ENCODE measurements around the gene OS9.

The OS9 gene

GRCh38 chr12:57740656-57741412, 46.9 kb downstream of the OS9 start:
- Mint-ChIP-seq H3K9me3 (no peaks in the 10 kb centered on the region), H3K36me3 (ENCODE audit: low read depth) (peaks cover 28% of the 10 kb centered on the region), H3K27me3 (ENCODE audit: low read depth) (no peaks in the 10 kb centered on the region), H3K27ac (peak overlapping the region; percentile 94), H3K4me1 (ENCODE audit: low read depth) (peaks cover 47% of the 10 kb centered on the region), H3K4me3 (peak overlapping the region; percentile 94)
- DNase-seq (ENCODE audit: low spot score): peak; percentile 72

GRCh38 chr12:57741413-57741789, 47.5 kb downstream of the OS9 start:
- Mint-ChIP-seq H3K4me3 (peak overlapping the region; percentile 94), H3K27ac (peak overlapping the region; percentile 94), H3K4me1 (ENCODE audit: low read depth) (peaks cover 53% of the 10 kb centered on the region), H3K9me3 (no peaks in the 10 kb centered on the region), H3K36me3 (ENCODE audit: low read depth) (peaks cover 31% of the 10 kb centered on the region), H3K27me3 (ENCODE audit: low read depth) (no peaks in the 10 kb centered on the region)
- DNase-seq (ENCODE audit: low spot score): no peak

- DNase-seq (ENCODE audit: low spot score): peak; percentile 74
- Mint-ChIP-seq H3K9me3 (no peaks in the 10 kb centered on the region), H3K36me3 (ENCODE audit: low read depth) (peaks cover 29% of the 10 kb centered on the region), H3K27me3 (ENCODE audit: low read depth) (no peaks in the 10 kb centered on the region), H3K27ac (peak overlapping the region; percentile 94), H3K4me1 (ENCODE audit: low read depth) (peaks cover 53% of the 10 kb centered on the region), H3K4me3 (peak overlapping the region; percentile 94)
Observed at GRCh38 chr12:57741844-57742738, 48.2 kb downstream of the OS9 start.

- H3K4me1 Mint-ChIP-seq (ENCODE audit: low read depth): peaks cover 53% of the 10 kb centered on the region
- H3K27ac Mint-ChIP-seq: peak overlapping the region; percentile 99
- H3K36me3 Mint-ChIP-seq (ENCODE audit: low read depth): peaks cover 39% of the 10 kb centered on the region
- no peaks in the 10 kb centered on the region for H3K27me3 Mint-ChIP-seq (ENCODE audit: low read depth)
- peak overlapping the region; percentile 96 for H3K4me3 Mint-ChIP-seq
- no peaks in the 10 kb centered on the region for H3K9me3 Mint-ChIP-seq
- DNase-seq (ENCODE audit: low spot score): no peak
Observed at GRCh38 chr12:57743769-57744168, 49.8 kb downstream of the OS9 start.

- H3K27ac Mint-ChIP-seq: peak overlapping the region; percentile 99
- peak; percentile 68 for DNase-seq (ENCODE audit: low spot score)
- no peaks in the 10 kb centered on the region for H3K27me3 Mint-ChIP-seq (ENCODE audit: low read depth)
- peaks cover 48% of the 10 kb centered on the region for H3K4me1 Mint-ChIP-seq (ENCODE audit: low read depth)
- H3K36me3 Mint-ChIP-seq (ENCODE audit: low read depth): peaks cover 40% of the 10 kb centered on the region
- H3K4me3 Mint-ChIP-seq: peak overlapping the region; percentile 96
- H3K9me3 Mint-ChIP-seq: no peaks in the 10 kb centered on the region
Observed at GRCh38 chr12:57744194-57744776, 50.4 kb downstream of the OS9 start.

GRCh38 chr12:57744777-57745484, 51.0 kb downstream of the OS9 start, which contains the start of gene TSPAN31:
TSPAN31 (plus strand) TSS chr12:57745039; CDS start chr12:57745155, 116 bp downstream.
- peak within 1 kb of the TSS; percentile 99 for H3K27ac Mint-ChIP-seq
- H3K9me3 Mint-ChIP-seq: no peaks in the 10 kb centered on the region
- DNase-seq (ENCODE audit: low spot score): peak; percentile 93
- no peaks in the 10 kb centered on the region for H3K27me3 Mint-ChIP-seq (ENCODE audit: low read depth)
- peak within 1 kb of the TSS; percentile 96 for H3K4me3 Mint-ChIP-seq
- H3K4me1 Mint-ChIP-seq (ENCODE audit: low read depth): peaks cover 42% of the 10 kb centered on the region
- H3K36me3 Mint-ChIP-seq (ENCODE audit: low read depth): peaks cover 39% of the 10 kb centered on the region

- Mint-ChIP-seq H3K9me3 (no peaks in the 10 kb centered on the region), H3K4me1 (ENCODE audit: low read depth) (peaks cover 46% of the 10 kb centered on the region), H3K27ac (peak overlapping the region; percentile 99)
Observed at GRCh38 chr12:57745485-57745881, 51.6 kb downstream of the OS9 start.

GRCh38 chr12:57746025-57746424, 52.1 kb downstream of the OS9 start:
- H3K9me3 Mint-ChIP-seq: no peaks in the 10 kb centered on the region
- H3K27ac Mint-ChIP-seq: peak overlapping the region; percentile 99
- peaks cover 43% of the 10 kb centered on the region for H3K36me3 Mint-ChIP-seq (ENCODE audit: low read depth)
- H3K27me3 Mint-ChIP-seq (ENCODE audit: low read depth): no peaks in the 10 kb centered on the region
- H3K4me1 Mint-ChIP-seq (ENCODE audit: low read depth): peaks cover 45% of the 10 kb centered on the region
- no peak for DNase-seq (ENCODE audit: low spot score)
- peak overlapping the region; percentile 96 for H3K4me3 Mint-ChIP-seq

More at GRCh38 chr12:57745485-57745881, 51.6 kb downstream of the OS9 start:
- peaks cover 44% of the 10 kb centered on the region for H3K36me3 Mint-ChIP-seq (ENCODE audit: low read depth)
- no peak for DNase-seq (ENCODE audit: low spot score)
- H3K27me3 Mint-ChIP-seq (ENCODE audit: low read depth): no peaks in the 10 kb centered on the region
- H3K4me3 Mint-ChIP-seq: peak overlapping the region; percentile 96

GRCh38 chr12:57749061-57749460, 55.1 kb downstream of the OS9 start:
- Mint-ChIP-seq H3K9me3 (no peaks in the 10 kb centered on the region), H3K27me3 (ENCODE audit: low read depth) (peaks cover 3% of the 10 kb centered on the region), H3K27ac (no peak overlapping the region), H3K36me3 (ENCODE audit: low read depth) (peaks cover 48% of the 10 kb centered on the region), H3K4me3 (no peak overlapping the region), H3K4me1 (ENCODE audit: low read depth) (peaks cover 52% of the 10 kb centered on the region)
- DNase-seq (ENCODE audit: low spot score): no peak

- Mint-ChIP-seq H3K4me1 (ENCODE audit: low read depth) (peaks cover 45% of the 10 kb centered on the region), H3K36me3 (ENCODE audit: low read depth) (peaks cover 45% of the 10 kb centered on the region), H3K27ac (peak overlapping the region; percentile 89), H3K27me3 (ENCODE audit: low read depth) (peaks cover 3% of the 10 kb centered on the region), H3K4me3 (peak overlapping the region; percentile 96), H3K9me3 (no peaks in the 10 kb centered on the region)
- DNase-seq (ENCODE audit: low spot score): no peak
Observed at GRCh38 chr12:57750561-57751431, 56.9 kb downstream of the OS9 start.

- Mint-ChIP-seq H3K27ac (peak overlapping the region; percentile 89), H3K4me3 (peak overlapping the region; percentile 96), H3K4me1 (ENCODE audit: low read depth) (peaks cover 43% of the 10 kb centered on the region), H3K27me3 (ENCODE audit: low read depth) (peaks cover 3% of the 10 kb centered on the region), H3K9me3 (no peaks in the 10 kb centered on the region), H3K36me3 (ENCODE audit: low read depth) (peaks cover 41% of the 10 kb centered on the region)
- no peak for DNase-seq (ENCODE audit: low spot score)
Observed at GRCh38 chr12:57751432-57751787, 57.5 kb downstream of the OS9 start.

- Mint-ChIP-seq H3K4me3 (peak within 1 kb of the TSS; percentile 96), H3K27ac (peak within 1 kb of the TSS; percentile 89)
Observed at GRCh38 chr12:57751788-57752667, 58.1 kb downstream of the OS9 start, which contains the start of gene CDK4. CDK4 (minus strand) TSS chr12:57752310; CDS start chr12:57751717, 593 bp downstream.

More at GRCh38 chr12:57751788-57752667, 58.1 kb downstream of the OS9 start, which contains the start of gene CDK4:
- DNase-seq (ENCODE audit: low spot score): peak; percentile 99
- H3K36me3 Mint-ChIP-seq (ENCODE audit: low read depth): peaks cover 40% of the 10 kb centered on the region
- H3K9me3 Mint-ChIP-seq: no peaks in the 10 kb centered on the region
- H3K4me1 Mint-ChIP-seq (ENCODE audit: low read depth): peaks cover 46% of the 10 kb centered on the region
- H3K27me3 Mint-ChIP-seq (ENCODE audit: low read depth): peaks cover 3% of the 10 kb centered on the region
